Karpas-422 (cell line): Measurements from ENCODE around the gene UPK3A. TPM values are rescaled to one million over a fixed set of nuclear protein-coding genes. Genes with fewer than 3 reads are reported as not detected.

ENCODE experiments used
- DNase-seq: peaks from one replicate; pipeline ENCODE4 v3.0.0-alpha.2; 2015
- H2AFZ ChIP-seq: fragments of 200-600 bp; sonication (generic); 2 replicates; pipeline ENCODE4 v1.6.1; 2014; ENCODE audit warnings: antibody characterized with exemption, low read length, mixed read lengths
- H3K27ac ChIP-seq: fragments of 200-600 bp; sonication (generic); 2 replicates; pipeline ENCODE4 v1.5.1; 2014; ENCODE audit warnings: mild to moderate bottlenecking, low read length, moderate library complexity
- H3K27me3 ChIP-seq: fragments of 200-600 bp; sonication (generic); 2 replicates; pipeline ENCODE4 v1.6.1; 2014; ENCODE audit warnings: low read length, mixed read lengths
- H3K36me3 ChIP-seq: fragments of 200-600 bp; sonication (generic); 2 replicates; pipeline ENCODE4 v1.6.1; 2014; ENCODE audit warnings: low read length, mixed read lengths; ENCODE audit not compliant: insufficient read depth
- H3K4me1 ChIP-seq: fragments of 200-600 bp; sonication (generic); 2 replicates; pipeline ENCODE4 v1.6.1; 2014; ENCODE audit warnings: mild to moderate bottlenecking, low read length, mixed read lengths
- H3K4me2 ChIP-seq: fragments of 200-600 bp; sonication (generic); 2 replicates; pipeline ENCODE4 v1.6.1; 2014; ENCODE audit warnings: low read length, low read depth, mild to moderate bottlenecking; ENCODE audit not compliant: poor library complexity, severe bottlenecking
- H3K4me3 ChIP-seq: fragments of 200-600 bp; sonication (generic); 2 replicates; pipeline ENCODE4 v1.5.1; 2014; ENCODE audit warnings: mild to moderate bottlenecking, antibody characterized with exemption, low read length, mixed read lengths
- H3K79me2 ChIP-seq: fragments of 200-600 bp; sonication (generic); 2 replicates; pipeline ENCODE4 v1.6.1; 2014; ENCODE audit warnings: mild to moderate bottlenecking, low read length, mixed read lengths
- H3K9ac ChIP-seq: fragments of 200-600 bp; sonication (generic); 2 replicates; pipeline ENCODE4 v1.6.0; 2014; ENCODE audit warnings: low read length
- H3K9me2 ChIP-seq: fragments of 200-600 bp; sonication (generic), shearing (Covaris generic); replicated peaks from 2 replicates; pipeline ENCODE4 v1.6.0; 2014; ENCODE audit warnings: mild to moderate bottlenecking, low read length, moderate library complexity; ENCODE audit not compliant: insufficient read depth
- H3K9me3 ChIP-seq: fragments of 300-700, 200-600 bp; sonication (generic); 2 replicates; pipeline ENCODE4 v1.6.1; 2014; ENCODE audit warnings: low read length, mixed read lengths
- H4K20me1 ChIP-seq: fragments of 200-600 bp; sonication (generic); 2 replicates; pipeline ENCODE4 v1.6.1; 2014; ENCODE audit warnings: mild to moderate bottlenecking, antibody characterized with exemption, low read length, low read depth; ENCODE audit not compliant: insufficient read depth
- total RNA-seq: library from RNA; depleted of rRNA; stranded (reverse); fragments of >200 nt; shearing (Covaris generic); gene quantifications from 2 replicates; pipeline ENCODE4 v1.2.3, GENCODE V29; 2014; ENCODE audit warnings: low replicate concordance

The UPK3A gene
- total RNA-seq, 1 experiment from 2014 or later, result not detected

DNA sequence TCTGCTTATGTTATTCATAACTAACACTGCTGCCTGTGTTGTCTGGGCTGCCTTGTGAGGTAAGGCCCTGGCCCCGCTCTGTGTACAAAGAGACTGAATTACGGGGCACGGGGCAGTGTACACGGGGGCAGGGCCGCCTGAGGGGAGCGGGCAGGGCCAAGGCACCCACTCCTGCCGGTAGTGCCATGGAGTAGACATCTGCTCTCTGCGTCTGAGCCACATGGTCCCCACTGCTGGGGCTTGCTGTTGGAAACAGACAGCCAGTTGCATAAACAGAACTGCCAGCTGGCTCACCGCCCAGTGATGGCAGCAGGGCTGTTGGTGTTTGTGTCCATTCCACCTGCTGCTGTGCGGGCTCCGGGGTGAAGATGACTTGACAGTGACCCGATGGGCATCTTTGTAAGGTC is 44.8 kb downstream of the UPK3A start:
- H3K9ac ChIP-seq, result no peak overlapping the region
- H3K36me3 ChIP-seq, result 0 out of 2 replicates have a peak, but pooled peaks cover 14% of the 10 kb centered on the region
- no peaks in the 10 kb centered on the region for H3K27me3 ChIP-seq
- no peaks in the 10 kb centered on the region for H3K9me3 ChIP-seq
- H3K4me3 ChIP-seq, result no peak overlapping the region
- DNase-seq, result no peak
- no peaks in the 10 kb centered on the region for H4K20me1 ChIP-seq
- no peaks in the 10 kb centered on the region for H3K9me2 ChIP-seq
- no peak overlapping the region for H3K27ac ChIP-seq
- no peak overlapping the region for H2AFZ ChIP-seq
- H3K79me2 ChIP-seq, result no peaks in the 10 kb centered on the region
- no peaks in the 10 kb centered on the region for H3K4me1 ChIP-seq
- H3K4me2 ChIP-seq, result no peak overlapping the region

DNA sequence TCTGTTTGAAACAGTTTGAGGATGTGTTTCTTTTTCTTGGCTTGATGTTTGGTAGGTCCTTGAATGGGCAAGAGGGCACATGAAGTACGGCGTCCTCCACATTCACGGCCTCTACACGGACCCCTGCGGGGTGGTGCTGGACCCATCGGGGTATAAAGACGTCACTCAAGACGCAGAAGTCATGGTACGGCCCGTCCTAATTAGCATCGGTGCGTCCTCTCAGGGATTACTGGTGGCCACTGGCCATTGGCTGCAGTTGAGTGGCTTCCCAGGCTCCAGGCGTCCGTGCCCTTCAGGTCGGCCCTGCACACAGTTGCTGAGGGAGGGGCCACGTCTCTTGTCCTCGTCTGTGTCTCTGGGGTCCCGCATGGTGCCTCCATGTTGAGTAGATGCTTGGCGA is 45.8 kb downstream of the UPK3A start:
- Histone ChIP-seq H2AFZ (no peak overlapping the region), H4K20me1 (no peaks in the 10 kb centered on the region), H3K9ac (no peak overlapping the region), H3K27me3 (no peaks in the 10 kb centered on the region), H3K4me3 (no peak overlapping the region), H3K4me2 (no peak overlapping the region), H3K79me2 (no peaks in the 10 kb centered on the region), H3K9me2 (no peaks in the 10 kb centered on the region), H3K4me1 (no peaks in the 10 kb centered on the region), H3K27ac (no peak overlapping the region), H3K9me3 (no peaks in the 10 kb centered on the region), H3K36me3 (0 out of 2 replicates have a peak, but pooled peaks cover 14% of the 10 kb centered on the region)
- DNase-seq, result no peak

DNA sequence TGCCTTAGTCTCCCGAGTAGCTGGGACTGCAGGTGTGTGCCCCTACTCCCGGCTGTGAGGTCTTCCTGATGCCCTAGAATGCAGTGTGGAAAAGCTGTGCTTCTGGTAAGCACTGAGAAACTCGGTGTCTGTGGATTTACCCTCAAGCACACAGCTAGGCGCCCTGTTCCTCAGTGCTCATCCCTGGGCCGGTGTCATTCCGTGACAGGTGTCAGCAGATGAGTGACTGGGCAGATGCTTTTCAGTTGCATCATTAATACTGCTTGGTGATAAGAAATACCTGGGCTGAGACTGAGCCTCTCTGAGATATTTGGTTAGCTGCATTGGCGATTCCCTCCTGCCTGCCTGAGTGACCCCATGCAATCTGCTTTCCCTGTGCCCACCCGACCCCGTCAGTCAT is 46.7 kb downstream of the UPK3A start:
- no peaks in the 10 kb centered on the region for H3K9me2 ChIP-seq
- no peaks in the 10 kb centered on the region for H3K79me2 ChIP-seq
- no peaks in the 10 kb centered on the region for H3K9me3 ChIP-seq
- H3K4me2 ChIP-seq, result no peak overlapping the region
- H4K20me1 ChIP-seq, result no peaks in the 10 kb centered on the region
- no peak overlapping the region for H3K27ac ChIP-seq
- DNase-seq, result no peak
- no peaks in the 10 kb centered on the region for H3K27me3 ChIP-seq
- H3K36me3 ChIP-seq, result 0 out of 2 replicates have a peak, but pooled peaks cover 14% of the 10 kb centered on the region
- no peak overlapping the region for H3K4me3 ChIP-seq
- H3K9ac ChIP-seq, result no peak overlapping the region
- H3K4me1 ChIP-seq, result no peaks in the 10 kb centered on the region
- no peak overlapping the region for H2AFZ ChIP-seq

DNA sequence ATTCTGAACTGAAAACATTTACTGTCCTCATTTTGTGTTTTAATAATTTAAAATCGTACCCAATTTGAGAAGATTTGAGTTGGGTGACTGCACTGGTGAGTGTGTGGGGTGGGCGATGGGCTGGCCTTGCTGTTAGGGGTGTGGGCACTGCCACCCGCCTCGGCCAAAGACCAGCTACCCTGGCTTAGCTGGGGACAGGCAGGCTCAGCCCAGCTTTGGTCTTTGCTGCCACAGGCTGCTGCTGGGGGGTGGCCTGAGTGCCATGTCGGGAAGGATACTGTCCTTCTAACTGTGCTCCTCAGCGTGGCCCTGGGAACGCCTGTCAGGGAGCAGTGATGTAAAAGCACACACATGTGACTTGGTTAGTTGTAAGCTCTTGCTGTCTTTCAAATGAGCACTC is 47.3 kb downstream of the UPK3A start:
- Histone ChIP-seq H2AFZ (no peak overlapping the region), H3K36me3 (0 out of 2 replicates have a peak, but pooled peaks cover 14% of the 10 kb centered on the region), H3K4me2 (no peak overlapping the region), H3K79me2 (no peaks in the 10 kb centered on the region), H4K20me1 (no peaks in the 10 kb centered on the region), H3K4me3 (no peak overlapping the region), H3K27ac (no peak overlapping the region), H3K9ac (no peak overlapping the region), H3K4me1 (no peaks in the 10 kb centered on the region), H3K27me3 (no peaks in the 10 kb centered on the region), H3K9me2 (no peaks in the 10 kb centered on the region), H3K9me3 (no peaks in the 10 kb centered on the region)
- DNase-seq, result no peak

DNA sequence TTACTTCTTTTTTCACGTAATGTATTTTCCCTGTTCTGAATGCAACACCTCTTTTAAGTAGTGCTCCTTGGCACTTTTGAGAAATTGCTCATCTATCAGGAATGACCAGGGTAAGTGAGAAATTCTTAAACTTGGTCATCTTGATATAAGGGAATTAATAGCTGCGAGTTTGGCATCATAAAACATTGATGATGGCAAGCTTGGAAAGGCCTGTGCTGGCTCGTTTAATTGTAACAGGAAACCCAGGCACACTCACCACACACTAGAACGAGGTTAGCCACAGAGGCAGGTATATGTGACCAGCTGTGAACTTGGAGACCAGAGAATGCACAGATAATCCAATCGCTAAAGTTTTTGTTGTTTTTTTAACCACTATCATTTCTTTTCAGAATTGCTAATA is 49.3 kb downstream of the UPK3A start:
- H3K36me3 ChIP-seq, result 0 out of 2 replicates have a peak, but pooled peaks cover 13% of the 10 kb centered on the region
- no peaks in the 10 kb centered on the region for H3K27me3 ChIP-seq

DNA sequence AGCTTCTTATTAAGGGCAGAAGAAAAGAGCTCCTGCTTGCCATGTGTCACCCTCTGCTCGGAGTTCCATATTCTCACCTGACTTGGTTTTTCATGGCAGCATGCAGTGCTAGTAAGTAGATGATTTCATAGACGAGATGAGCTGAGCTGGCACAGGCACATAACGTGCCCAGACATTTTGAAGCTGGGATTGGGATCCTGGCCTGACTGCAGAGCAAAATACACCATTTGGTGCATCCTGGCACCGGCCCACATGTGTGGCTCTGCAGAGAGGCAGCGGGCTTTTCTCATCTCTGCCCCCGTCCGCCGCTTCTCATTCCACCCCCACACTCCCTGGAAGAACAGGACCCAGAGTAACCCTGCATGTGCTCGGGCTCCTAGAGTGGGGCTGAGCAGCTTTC is 49.8 kb downstream of the UPK3A start:
- Histone ChIP-seq H3K9me2 (no peaks in the 10 kb centered on the region), H3K27me3 (no peaks in the 10 kb centered on the region), H3K79me2 (no peaks in the 10 kb centered on the region), H3K4me3 (no peak overlapping the region), H3K9ac (no peak overlapping the region), H2AFZ (no peak overlapping the region), H3K4me2 (no peak overlapping the region), H3K9me3 (no peaks in the 10 kb centered on the region), H4K20me1 (no peaks in the 10 kb centered on the region), H3K4me1 (no peaks in the 10 kb centered on the region), H3K36me3 (0 out of 2 replicates have a peak, but pooled peaks cover 10% of the 10 kb centered on the region), H3K27ac (no peak overlapping the region)
- DNase-seq, result no peak

More for the DNA sequence above, 49.3 kb downstream of the UPK3A start:
- H3K4me1 ChIP-seq, result no peaks in the 10 kb centered on the region
- no peaks in the 10 kb centered on the region for H3K9me3 ChIP-seq
- no peak overlapping the region for H3K4me3 ChIP-seq
- H3K27ac ChIP-seq, result no peak overlapping the region
- H3K9ac ChIP-seq, result no peak overlapping the region
- no peaks in the 10 kb centered on the region for H3K9me2 ChIP-seq
- no peak overlapping the region for H2AFZ ChIP-seq
- H4K20me1 ChIP-seq, result no peaks in the 10 kb centered on the region
- no peak overlapping the region for H3K4me2 ChIP-seq
- no peaks in the 10 kb centered on the region for H3K79me2 ChIP-seq
- no peak for DNase-seq

DNA sequence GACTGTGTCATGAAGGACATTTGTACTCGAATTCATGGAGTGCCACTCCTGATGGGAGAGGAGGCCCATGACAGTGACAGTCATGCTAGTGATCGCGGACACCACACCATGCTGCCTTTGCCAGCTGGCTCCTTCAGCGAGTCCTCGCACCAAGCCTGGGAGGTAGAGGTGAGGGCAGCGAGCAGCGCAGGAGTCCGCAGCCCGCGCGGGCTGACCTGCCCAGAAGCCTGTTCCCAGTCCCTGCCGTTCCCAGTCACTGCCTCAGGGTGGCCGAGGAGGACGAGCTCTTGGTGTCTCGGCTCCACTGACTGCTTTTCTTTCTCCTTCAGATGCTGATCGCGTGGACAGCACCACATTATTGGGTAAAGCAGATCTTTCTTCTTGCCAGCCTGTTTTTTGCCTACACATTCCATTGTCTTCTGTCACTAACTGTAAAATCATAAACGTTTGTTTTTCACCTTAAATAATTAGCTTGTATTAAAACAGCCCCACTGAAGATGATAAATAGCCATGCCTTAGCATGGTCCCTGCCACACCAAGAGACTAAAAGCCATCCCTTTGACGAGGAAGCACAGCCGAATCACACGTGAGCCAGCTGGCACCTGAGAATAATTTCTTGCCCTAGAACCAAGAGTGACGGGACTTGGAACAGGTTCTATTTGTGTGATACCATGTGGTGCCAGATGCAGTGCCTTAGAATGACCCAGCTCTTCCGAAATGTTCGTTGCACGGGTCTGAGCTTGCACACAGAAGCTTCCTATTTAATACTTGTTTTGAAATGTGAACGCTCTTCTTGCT is 50.5 kb downstream of the UPK3A start:
- H3K9me2 ChIP-seq, result no peaks in the 10 kb centered on the region
- no peak overlapping the region for H2AFZ ChIP-seq
- H4K20me1 ChIP-seq, result no peaks in the 10 kb centered on the region
- no peak overlapping the region for H3K4me2 ChIP-seq
- no peaks in the 10 kb centered on the region for H3K9me3 ChIP-seq
- no peak for DNase-seq
- H3K27ac ChIP-seq, result no peak overlapping the region
- no peak overlapping the region for H3K4me3 ChIP-seq
- no peaks in the 10 kb centered on the region for H3K4me1 ChIP-seq
- H3K79me2 ChIP-seq, result no peaks in the 10 kb centered on the region
- no peak overlapping the region for H3K9ac ChIP-seq
- no peaks in the 10 kb centered on the region for H3K27me3 ChIP-seq
- H3K36me3 ChIP-seq, result peaks cover 9% of the 10 kb centered on the region; the same call in 1 of the 2 replicates

DNA sequence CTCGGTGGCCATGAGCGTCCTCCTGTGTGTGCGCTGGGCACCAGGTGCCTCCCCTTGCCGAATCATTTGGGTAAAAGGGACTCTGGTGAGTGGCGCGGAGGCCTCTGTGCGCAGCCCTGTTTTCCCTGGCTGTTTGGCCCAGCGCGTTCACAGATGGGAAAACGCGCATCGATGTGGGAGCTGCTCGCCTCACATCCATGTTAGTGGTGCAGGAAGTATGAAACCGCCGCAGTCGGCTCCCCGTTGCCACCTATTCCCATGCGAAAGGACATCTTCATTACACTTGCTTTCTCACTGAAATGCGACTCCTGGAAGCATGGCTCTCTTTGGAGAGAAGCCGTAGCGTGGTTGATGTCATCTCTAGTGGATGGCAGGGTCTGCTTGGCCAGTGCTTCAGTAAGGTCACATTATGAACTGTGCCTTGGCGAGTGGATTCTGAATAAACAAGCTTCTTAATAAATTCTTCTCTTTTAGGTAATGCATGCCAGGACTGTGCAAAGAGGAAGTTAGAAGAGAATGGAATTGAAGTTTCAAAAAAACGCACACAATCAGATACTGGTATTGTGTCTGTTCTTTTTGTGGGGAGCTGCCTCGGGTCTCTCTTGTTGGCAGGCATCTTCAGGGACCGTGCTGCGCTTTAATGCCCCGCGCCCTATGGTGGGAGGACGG is 51.2 kb downstream of the UPK3A start:
- Histone ChIP-seq H3K9me3 (no peaks in the 10 kb centered on the region), H3K27ac (no peak overlapping the region), H2AFZ (no peak overlapping the region), H3K4me1 (no peaks in the 10 kb centered on the region), H4K20me1 (no peaks in the 10 kb centered on the region), H3K4me2 (no peak overlapping the region), H3K4me3 (no peak overlapping the region), H3K79me2 (no peaks in the 10 kb centered on the region), H3K27me3 (no peaks in the 10 kb centered on the region), H3K9me2 (no peaks in the 10 kb centered on the region), H3K36me3 (peaks cover 12% of the 10 kb centered on the region; the same call in 1 of the 2 replicates), H3K9ac (no peak overlapping the region)
- DNase-seq, result no peak
